Keratinocyte (primary cell): ENCODE measurements around the gene CCBE1.

Experiments used
- EZH2 ChIP-seq: IDR thresholded peaks from one replicate; pipeline ENCODE4 v1.6.1; 2012; ENCODE audit warnings: inconsistent platforms, mild to moderate bottlenecking, low read length, moderate library complexity
- TF ChIP-seq, protein P1 (sequence below), 3 experiments: IDR thresholded peaks in 1 of 3; conservative IDR thresholded peaks in 1 of 3; optimal IDR thresholded peaks in 1 of 3; 2 replicates in 2 of 3; 3 replicates in 1 of 3; pipeline versions ENCODE3 to v1.5.1; 2011; ENCODE audit warnings: low read length in 3 of 3, mild to moderate bottlenecking in 3 of 3, moderate library complexity in 2 of 3, control low read depth in 1 of 3, inconsistent platforms in 1 of 3; ENCODE audit not compliant: insufficient read depth in 2 of 3; ENCODE audit errors: extremely low read depth in 1 of 3

DNA sequence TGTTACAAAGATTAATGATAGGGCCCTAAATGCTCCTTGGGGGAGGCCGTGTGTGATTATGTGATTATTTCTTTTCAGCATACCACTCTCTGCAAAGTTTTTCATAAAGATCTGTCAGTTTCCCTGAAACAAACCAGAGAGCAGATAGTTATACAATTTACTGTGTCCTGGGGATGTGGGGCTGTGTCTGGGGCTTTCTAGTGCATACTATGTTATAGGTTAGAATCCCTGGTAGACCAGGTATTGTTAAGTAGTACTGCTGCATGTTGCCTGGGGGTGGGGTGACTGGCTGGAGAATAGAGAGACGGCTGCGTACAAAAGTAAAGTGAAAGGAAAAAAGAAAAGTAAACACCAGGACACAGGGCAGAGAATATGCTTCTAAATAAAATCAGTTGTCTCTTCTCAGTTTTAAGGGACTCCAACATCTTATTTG lies 3.3 kb upstream of the CCBE1 start:
- TF ChIP-seq, protein P1, sequence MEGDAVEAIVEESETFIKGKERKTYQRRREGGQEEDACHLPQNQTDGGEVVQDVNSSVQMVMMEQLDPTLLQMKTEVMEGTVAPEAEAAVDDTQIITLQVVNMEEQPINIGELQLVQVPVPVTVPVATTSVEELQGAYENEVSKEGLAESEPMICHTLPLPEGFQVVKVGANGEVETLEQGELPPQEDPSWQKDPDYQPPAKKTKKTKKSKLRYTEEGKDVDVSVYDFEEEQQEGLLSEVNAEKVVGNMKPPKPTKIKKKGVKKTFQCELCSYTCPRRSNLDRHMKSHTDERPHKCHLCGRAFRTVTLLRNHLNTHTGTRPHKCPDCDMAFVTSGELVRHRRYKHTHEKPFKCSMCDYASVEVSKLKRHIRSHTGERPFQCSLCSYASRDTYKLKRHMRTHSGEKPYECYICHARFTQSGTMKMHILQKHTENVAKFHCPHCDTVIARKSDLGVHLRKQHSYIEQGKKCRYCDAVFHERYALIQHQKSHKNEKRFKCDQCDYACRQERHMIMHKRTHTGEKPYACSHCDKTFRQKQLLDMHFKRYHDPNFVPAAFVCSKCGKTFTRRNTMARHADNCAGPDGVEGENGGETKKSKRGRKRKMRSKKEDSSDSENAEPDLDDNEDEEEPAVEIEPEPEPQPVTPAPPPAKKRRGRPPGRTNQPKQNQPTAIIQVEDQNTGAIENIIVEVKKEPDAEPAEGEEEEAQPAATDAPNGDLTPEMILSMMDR (optimal IDR thresholded peaks at IDR 0.05 in 1 of 3, IDR thresholded peaks at IDR 0.05 in 1 of 3, conservative IDR thresholded peaks at IDR 0.05 in 1 of 3; ENCODE audit: extremely low read depth in 1 of 3, insufficient read depth in 2 of 3, low read length in 3 of 3): no peak
- TF ChIP-seq EZH2: no peak
